ENCODE data around the gene AMZ1. TPM values are rescaled to one million over a fixed set of nuclear protein-coding genes. Genes with fewer than 3 reads are reported as not detected.
A peak's percentile ranks its signal among the peaks of the same experiment; 100 is the strongest.
"Not testable (repeated sequence)": the region's sequence is repeated elsewhere in the genome, so short reads cannot be mapped to it uniquely, and the experiment has no call there.

AMZ1 gene
- total and polyA plus RNA-seq, 7 experiments from 2014 or later, result 0.07 to 2.4 (median 0.43) TPM

GRCh38 chr7:2734084-2734686, 46.2 kb downstream of the AMZ1 start:
- H3K27me3 ChIP-seq (ENCODE audit: control insufficient read depth in 2 of 2, insufficient read depth in 2 of 2, low read length in 2 of 2), result no peaks in the 10 kb centered on the region
- Mint-ChIP-seq H3K9me3 (no peaks in the 10 kb centered on the region), H3K4me3 (peak overlapping the region in 4 of 10 donors; percentile 35 to 60 (median 55)), H3K27me3 (no peaks in the 10 kb centered on the region), H3K36me3 (peaks cover 0 to 50% (median 24%) of the 10 kb centered on the region in 5 donors), H3K4me1 (peaks cover 26 to 43% (median 28%) of the 10 kb centered on the region in 7 donors), H3K27ac (peak overlapping the region in 5 of 9 donors; percentile 5 to 62 (median 21))
- H3K27ac ChIP-seq (ENCODE audit: low read depth, low read length), result no peak overlapping the region
- ATAC-seq (peak; percentile 4), DNase-seq (no peak)
- no peaks in the 10 kb centered on the region for H3K9me3 ChIP-seq (ENCODE audit: control insufficient read depth in 2 of 3, low read length in 3 of 3)
- H3K36me3 ChIP-seq (ENCODE audit: control insufficient read depth in 2 of 3, insufficient read depth in 3 of 3, low read length in 3 of 3), result peaks cover 0 to 24% (median 0%) of the 10 kb centered on the region in 3 experiments
- no peak overlapping the region for H3K4me3 ChIP-seq (ENCODE audit: low read length)
- POLR2A ChIA-PET, result interaction anchor here (0.9 kb wide), 1 partner anchor 9 kb away, joined by 3 read pairs; no protein-coding TSS in a partner anchor
- CTCF ChIA-PET, result no interaction called here
- intact Hi-C loops (cut with micrococcal nuclease), result no loop called here
- peaks cover 0 to 10% of the 10 kb centered on the region in 2 donors for H3K4me1 ChIP-seq (ENCODE audit: control insufficient read depth in 2 of 2, insufficient read depth in 2 of 2, low read length in 2 of 2)

GRCh38 chr7:2734751-2735571, 47.0 kb downstream of the AMZ1 start:
- intact Hi-C loops (cut with micrococcal nuclease), result no loop called here
- peaks cover 0 to 10% of the 10 kb centered on the region in 2 donors for H3K4me1 ChIP-seq (ENCODE audit: control insufficient read depth in 2 of 2, insufficient read depth in 2 of 2, low read length in 2 of 2)
- H3K4me1 Mint-ChIP-seq, result peaks cover 26 to 43% (median 28%) of the 10 kb centered on the region in 7 donors
- H3K27ac Mint-ChIP-seq, result peak overlapping the region in 6 of 9 donors; percentile 12 to 67 (median 35)
- ATAC-seq, result peak; percentile 62
- DNase-seq, result peak in 1 of 9 donors; percentile 14
- H3K36me3 Mint-ChIP-seq, result peaks cover 0 to 45% (median 21%) of the 10 kb centered on the region in 5 donors
- H3K27me3 Mint-ChIP-seq, result no peaks in the 10 kb centered on the region
- H3K27ac ChIP-seq (ENCODE audit: low read depth, low read length), result no peak overlapping the region
- no peaks in the 10 kb centered on the region for H3K9me3 Mint-ChIP-seq
- POLR2A ChIA-PET, result interaction anchor here (0.8 kb wide), 1 partner anchor 24 kb away, joined by 3 read pairs; no protein-coding TSS in a partner anchor
- CTCF ChIA-PET, result no interaction called here
- no peaks in the 10 kb centered on the region for H3K9me3 ChIP-seq (ENCODE audit: control insufficient read depth in 2 of 3, low read length in 3 of 3)
- H3K36me3 ChIP-seq (ENCODE audit: control insufficient read depth in 2 of 3, insufficient read depth in 3 of 3, low read length in 3 of 3), result peaks cover 0 to 16% (median 0%) of the 10 kb centered on the region in 3 experiments
- H3K27me3 ChIP-seq (ENCODE audit: control insufficient read depth in 2 of 2, insufficient read depth in 2 of 2, low read length in 2 of 2), result no peaks in the 10 kb centered on the region
- H3K4me3 ChIP-seq (ENCODE audit: low read length), result no peak overlapping the region
- peak overlapping the region in 7 of 10 donors; percentile 27 to 60 (median 47) for H3K4me3 Mint-ChIP-seq

- no peak overlapping the region for H3K27ac ChIP-seq (ENCODE audit: low read depth, low read length)
- no peaks in the 10 kb centered on the region for H3K27me3 ChIP-seq (ENCODE audit: control insufficient read depth in 2 of 2, insufficient read depth in 2 of 2, low read length in 2 of 2)
- peaks cover 0 to 37% (median 20%) of the 10 kb centered on the region in 5 donors for H3K36me3 Mint-ChIP-seq
- ChIA-PET CTCF (no interaction called here), POLR2A (no interaction called here)
- H3K4me3 Mint-ChIP-seq, result peak overlapping the region in 2 of 10 donors; percentile 27 to 54
- no peak overlapping the region for H3K4me3 ChIP-seq (ENCODE audit: low read length)
- no peaks in the 10 kb centered on the region for H3K9me3 Mint-ChIP-seq
- intact Hi-C loops (cut with micrococcal nuclease), result no loop called here
- peaks cover 0 to 10% of the 10 kb centered on the region in 2 donors for H3K4me1 ChIP-seq (ENCODE audit: control insufficient read depth in 2 of 2, insufficient read depth in 2 of 2, low read length in 2 of 2)
- peaks cover 0 to 8% (median 0%) of the 10 kb centered on the region in 3 experiments for H3K36me3 ChIP-seq (ENCODE audit: control insufficient read depth in 2 of 3, insufficient read depth in 3 of 3, low read length in 3 of 3)
- ATAC-seq (no peak), DNase-seq (no peak)
- H3K4me1 Mint-ChIP-seq, result peaks cover 26 to 43% (median 30%) of the 10 kb centered on the region in 7 donors
- peak overlapping the region in 2 of 9 donors; percentile 2 to 56 for H3K27ac Mint-ChIP-seq
- no peaks in the 10 kb centered on the region for H3K9me3 ChIP-seq (ENCODE audit: control insufficient read depth in 2 of 3, low read length in 3 of 3)
- H3K27me3 Mint-ChIP-seq, result no peaks in the 10 kb centered on the region
Observed at GRCh38 chr7:2735744-2736143, 47.7 kb downstream of the AMZ1 start.

- Mint-ChIP-seq H3K4me3 (no peak overlapping the region), H3K27me3 (no peaks in the 10 kb centered on the region), H3K4me1 (peaks cover 26 to 43% (median 28%) of the 10 kb centered on the region in 7 donors), H3K9me3 (no peaks in the 10 kb centered on the region), H3K36me3 (peaks cover 0 to 30% (median 18%) of the 10 kb centered on the region in 5 donors), H3K27ac (peak overlapping the region in 1 of 9 donors; percentile 12)
- Histone ChIP-seq H3K27ac (ENCODE audit: low read depth, low read length) (no peak overlapping the region), H3K9me3 (ENCODE audit: control insufficient read depth in 2 of 3, low read length in 3 of 3) (no peaks in the 10 kb centered on the region), H3K4me3 (ENCODE audit: low read length) (no peak overlapping the region), H3K4me1 (ENCODE audit: control insufficient read depth in 2 of 2, insufficient read depth in 2 of 2, low read length in 2 of 2) (peaks cover 0 to 10% of the 10 kb centered on the region in 2 donors), H3K27me3 (ENCODE audit: control insufficient read depth in 2 of 2, insufficient read depth in 2 of 2, low read length in 2 of 2) (no peaks in the 10 kb centered on the region), H3K36me3 (ENCODE audit: control insufficient read depth in 2 of 3, insufficient read depth in 3 of 3, low read length in 3 of 3) (peaks cover 0 to 2% (median 0%) of the 10 kb centered on the region in 3 experiments)
- POLR2A ChIA-PET, result no interaction called here
- no peak for DNase-seq
- no peak for ATAC-seq
- intact Hi-C loops (cut with micrococcal nuclease), result no loop called here
- CTCF ChIA-PET, result no interaction called here
Observed at GRCh38 chr7:2736411-2736914, 48.5 kb downstream of the AMZ1 start.

GRCh38 chr7:2737005-2737743, 49.2 kb downstream of the AMZ1 start:
- H3K9me3 ChIP-seq (ENCODE audit: control insufficient read depth in 2 of 3, low read length in 3 of 3); CTCF ChIA-PET; H3K27me3 Mint-ChIP-seq; H3K4me3 Mint-ChIP-seq; H3K9me3 Mint-ChIP-seq; DNase-seq; ATAC-seq; H3K27ac ChIP-seq (ENCODE audit: low read depth, low read length); H3K4me3 ChIP-seq (ENCODE audit: low read length); POLR2A ChIA-PET; H3K27me3 ChIP-seq (ENCODE audit: control insufficient read depth in 2 of 2, insufficient read depth in 2 of 2, low read length in 2 of 2); intact Hi-C loops (cut with micrococcal nuclease); H3K36me3 ChIP-seq (ENCODE audit: control insufficient read depth in 2 of 3, insufficient read depth in 3 of 3, low read length in 3 of 3): not testable (repeated sequence)
- H3K4me1 ChIP-seq (ENCODE audit: control insufficient read depth in 2 of 2, insufficient read depth in 2 of 2, low read length in 2 of 2), result peaks cover 0 to 10% of the 10 kb centered on the region in 2 donors
- peaks cover 20 to 43% (median 28%) of the 10 kb centered on the region in 7 donors for H3K4me1 Mint-ChIP-seq
- H3K36me3 Mint-ChIP-seq, result peaks cover 0 to 23% (median 11%) of the 10 kb centered on the region in 5 donors
- peak overlapping the region in 1 of 9 donors; percentile 12 for H3K27ac Mint-ChIP-seq
